Fibroblast of peridontal ligament (primary cell): ENCODE measurements around the gene SENP8.
"Not testable (repeated sequence)": the region's sequence is repeated elsewhere in the genome, so short reads cannot be mapped to it uniquely, and the experiment has no call there.

ENCODE experiments used
- DNase-seq: peaks from one replicate; pipeline ENCODE4 v3.0.0-alpha.2; 2010; ENCODE audit errors: extremely low read depth

The SENP8 gene

DNA sequence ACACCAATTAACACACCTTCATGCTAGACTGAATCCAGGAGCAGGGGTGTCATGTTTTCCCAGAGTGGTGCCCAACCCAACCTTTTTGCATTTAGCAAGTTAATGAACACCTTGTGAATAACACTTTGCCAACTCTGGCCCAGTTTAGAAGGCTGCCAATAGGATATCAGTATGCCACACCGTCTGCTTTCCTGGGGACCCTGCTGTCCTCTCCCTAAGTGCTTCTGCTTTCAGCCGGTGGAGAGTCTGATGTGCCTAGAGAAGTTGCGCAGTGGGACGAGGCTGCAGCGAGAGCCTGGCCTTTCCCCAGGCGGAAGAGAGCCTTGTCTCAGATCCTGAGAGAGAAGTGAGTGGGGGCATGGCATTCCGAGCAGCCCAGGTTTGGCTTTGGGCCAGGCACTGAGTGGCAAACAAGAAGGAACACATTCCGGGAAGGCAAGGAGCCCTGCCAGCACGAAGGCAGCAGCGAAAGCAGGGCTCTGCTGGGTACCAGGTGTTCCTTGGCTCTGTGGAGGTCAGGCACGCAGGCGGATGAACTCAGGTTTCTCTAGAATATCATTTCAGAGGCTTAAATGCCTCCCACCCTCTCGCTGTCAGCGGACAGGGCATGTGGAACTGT is 36.9 kb downstream of the SENP8 start:
- peak; percentile 18 for DNase-seq

DNA sequence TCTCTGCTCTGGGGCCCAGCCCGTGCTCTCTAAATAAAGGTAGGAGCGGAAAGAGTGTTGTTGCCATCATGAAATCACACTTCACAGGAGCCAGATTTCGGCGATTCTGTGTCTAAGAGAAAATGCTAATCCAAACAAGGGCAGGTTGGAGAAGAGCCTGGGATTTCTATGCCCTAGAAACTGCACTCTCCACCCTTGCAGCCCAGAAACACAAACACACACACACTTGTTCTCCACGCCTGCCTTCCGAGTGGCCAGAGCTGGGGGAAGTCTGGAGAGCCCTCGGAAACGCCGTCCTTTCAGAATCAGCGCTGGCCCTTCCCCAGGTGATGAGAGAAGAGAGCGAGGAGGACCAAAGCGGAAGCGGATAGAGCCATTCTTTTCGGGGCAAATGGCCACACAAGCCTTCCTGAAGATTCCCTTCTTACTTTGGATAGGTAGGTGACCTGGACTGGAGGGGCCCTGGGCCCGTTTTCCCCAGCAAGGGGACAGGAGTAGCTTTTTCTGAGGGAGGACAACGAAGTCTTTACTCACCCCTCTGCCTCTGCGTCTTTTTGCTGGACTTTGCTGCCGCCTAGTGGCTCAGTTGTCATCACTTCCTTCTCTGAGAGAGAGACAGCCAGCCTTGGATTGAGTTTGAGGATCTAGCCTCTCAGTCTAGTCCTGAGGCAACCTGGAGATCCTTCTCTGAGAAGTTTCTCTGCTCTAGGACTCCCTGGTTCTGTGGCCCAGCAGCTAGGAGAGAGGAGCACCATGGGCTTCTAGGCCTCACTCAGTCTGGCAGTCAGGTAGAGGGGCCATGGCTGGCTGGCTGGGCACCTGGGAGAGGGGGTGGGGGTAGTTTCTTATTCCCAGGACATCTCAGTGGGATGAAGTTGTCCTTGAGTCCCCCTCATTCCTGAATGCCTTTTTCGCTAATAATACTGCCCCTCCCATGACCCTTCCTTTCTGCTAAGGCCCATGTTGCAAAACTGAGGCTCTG is 37.7 kb downstream of the SENP8 start:
- peak; percentile 85 for DNase-seq

DNA sequence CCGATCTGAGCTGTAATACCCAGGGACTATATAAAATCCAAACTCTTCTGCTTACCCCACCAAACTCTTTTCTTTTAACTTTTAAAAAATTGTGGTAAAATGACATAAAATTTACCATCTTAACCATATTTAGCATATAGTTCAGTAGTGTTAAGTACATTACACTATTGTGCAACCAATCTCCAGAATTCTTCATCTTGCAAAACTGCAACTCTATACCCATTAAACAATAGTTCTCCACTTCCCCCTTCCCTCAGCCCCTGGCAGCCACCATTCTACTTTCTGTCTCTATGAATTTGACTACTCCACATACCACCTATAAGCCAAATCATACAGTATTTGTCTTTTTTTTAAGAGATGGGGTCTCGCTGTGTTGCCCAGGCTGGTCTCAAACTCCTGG is 38.7 kb downstream of the SENP8 start:
- no peak for DNase-seq

DNA sequence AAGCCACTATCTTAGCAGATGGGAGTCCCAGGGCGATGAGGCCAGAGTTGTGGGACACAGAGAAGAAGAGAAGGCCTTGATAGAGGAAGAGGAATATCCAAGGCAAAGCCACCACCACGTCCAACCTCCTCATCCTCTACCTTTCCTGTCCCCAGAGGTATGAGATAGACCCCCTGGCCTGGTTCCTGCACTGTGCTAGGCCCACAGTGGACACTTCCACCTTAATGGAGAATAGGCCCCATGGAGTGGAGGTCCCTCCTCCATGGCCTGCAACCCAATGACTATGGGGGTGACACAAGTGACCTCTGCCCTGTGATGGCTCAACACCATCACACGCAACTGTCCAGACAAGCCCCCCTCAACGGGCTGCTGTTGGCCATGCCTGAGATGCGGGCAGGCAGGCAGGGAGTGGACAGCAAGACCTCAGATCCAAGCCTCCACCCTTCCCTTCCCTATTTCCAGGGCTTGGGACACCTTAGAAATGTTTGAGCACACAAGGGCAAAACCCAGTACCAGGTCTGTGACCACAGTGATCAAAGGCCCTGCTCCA is 42.6 kb downstream of the SENP8 start:
- no peak for DNase-seq

DNA sequence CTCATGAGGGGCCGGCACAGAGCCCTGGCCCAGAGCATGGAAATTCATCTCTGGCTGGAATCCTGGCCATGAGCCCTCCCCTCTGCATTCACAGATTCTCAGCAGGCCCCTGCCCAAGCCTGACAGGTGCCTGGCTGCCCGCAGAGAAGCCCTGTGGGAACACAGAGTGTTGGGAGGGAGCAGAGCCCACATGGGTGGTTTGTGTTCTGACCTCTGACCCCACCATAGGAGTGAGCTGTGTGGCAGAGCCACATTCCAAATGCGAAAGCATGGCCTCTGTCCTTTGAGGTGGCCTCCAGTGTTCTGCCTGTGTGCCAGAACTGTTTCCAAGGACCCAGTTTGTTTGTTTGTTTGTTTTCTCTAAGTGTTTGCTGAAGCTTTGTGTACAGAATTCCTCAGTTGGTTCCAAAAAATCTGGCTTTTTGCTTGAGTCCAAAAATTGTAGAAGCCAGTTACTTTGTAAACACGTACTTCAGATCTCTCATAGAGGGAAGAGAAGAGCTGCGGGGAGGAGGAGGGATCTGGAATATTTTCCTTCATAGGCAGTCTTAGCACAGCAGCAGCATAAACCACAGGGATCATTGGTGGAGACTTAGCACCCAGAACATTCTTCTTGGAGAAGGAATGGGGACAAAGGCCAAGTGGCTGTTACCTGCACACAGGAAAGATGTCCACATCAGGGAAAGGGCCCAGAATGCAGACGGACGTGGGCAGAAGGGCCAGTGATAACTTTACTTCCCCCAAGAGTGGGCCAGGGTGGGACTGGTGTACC is 43.3 kb downstream of the SENP8 start:
- DNase-seq, result no peak

DNA sequence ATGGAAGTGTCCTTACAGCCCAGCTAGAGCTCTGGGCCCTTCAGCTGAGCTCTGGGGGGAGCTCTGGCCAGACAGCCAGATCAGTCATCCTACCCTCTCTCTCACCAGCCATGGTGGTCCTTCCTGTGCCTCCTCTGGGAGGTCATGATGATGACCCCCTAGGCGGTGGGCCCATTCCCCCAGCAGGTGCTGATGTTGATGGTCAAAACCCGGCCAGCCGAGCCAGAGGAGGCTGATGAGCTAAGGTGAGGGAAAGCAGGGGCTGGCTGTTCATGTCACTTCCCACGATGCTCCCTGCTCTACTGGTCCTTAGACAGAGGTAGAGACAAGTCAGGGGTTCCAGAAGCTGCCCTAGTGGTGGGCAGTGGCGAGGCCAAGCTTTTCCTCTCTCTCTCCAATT is 44.4 kb downstream of the SENP8 start:
- no peak for DNase-seq

DNA sequence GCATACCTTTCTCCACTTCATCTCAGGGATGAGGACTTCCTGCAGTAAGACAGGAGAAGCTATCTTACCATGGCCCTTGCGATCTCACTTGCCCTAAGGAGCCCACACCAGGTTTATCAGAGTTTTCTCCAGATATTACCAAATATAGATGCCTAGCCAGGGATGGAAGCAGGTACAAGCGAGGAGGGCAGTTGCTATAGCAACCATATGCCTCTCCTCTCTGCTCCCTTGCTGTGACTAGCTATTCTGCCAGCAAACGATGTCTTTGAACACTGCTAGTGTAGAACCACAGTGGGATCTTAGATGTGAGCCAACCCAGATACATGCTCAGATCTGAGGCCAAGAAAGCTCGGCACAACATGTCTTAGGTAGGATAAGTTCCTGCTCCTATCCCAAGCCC is 45.5 kb downstream of the SENP8 start:
- no peak for DNase-seq

DNA sequence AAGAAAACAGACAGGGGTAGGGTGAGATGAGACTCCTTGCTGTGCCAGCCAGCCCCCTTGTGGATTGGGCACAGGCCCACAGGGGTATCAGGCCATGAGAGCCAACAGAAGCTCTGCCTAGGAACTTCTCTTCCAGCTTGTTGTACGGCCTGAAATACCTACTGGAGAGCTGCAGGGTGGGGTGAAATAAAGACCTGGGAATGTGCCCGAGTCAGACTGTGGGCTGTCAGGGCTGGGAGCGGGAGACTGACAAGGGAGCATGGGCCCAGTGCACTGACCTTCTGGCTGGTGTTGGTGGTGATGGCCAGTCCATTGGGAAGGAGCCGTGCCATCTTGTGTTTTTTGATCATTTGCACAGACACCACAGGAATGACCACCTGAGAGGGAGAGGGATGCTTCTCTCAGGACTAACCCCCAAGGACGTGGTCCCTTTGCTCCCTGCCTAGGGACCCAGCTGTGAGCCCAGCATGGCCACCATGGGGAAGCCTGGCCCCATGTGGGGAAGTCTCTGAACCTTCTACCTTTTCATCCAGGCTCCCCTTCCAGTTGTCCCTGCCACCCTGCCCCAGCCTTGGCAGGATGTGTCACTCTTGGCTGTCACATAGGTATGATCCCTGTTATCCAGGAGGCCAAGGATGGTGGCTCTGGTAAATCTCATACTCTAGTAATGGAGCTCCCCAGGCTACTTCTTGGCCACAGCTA is 48.7 kb downstream of the SENP8 start:
- no peak for DNase-seq

DNA sequence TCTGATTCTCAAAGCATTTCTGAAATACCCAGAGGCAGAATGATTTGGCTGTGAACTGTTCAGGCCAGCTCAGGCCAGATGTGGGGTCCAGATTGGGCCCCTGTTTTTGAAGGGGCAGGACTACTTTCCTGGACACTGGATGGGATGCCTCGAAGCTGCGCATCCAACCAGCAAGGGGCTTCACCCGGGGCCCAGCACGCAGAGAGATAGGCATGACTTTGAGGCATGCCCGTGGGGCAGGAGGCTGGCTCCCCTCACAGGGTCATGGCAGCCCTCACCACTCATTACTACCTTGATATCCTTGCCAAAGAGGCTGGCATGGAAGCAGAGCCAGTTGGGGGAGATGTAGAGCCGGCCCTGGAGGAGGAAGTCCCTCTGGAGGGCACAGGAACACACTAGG is 49.2 kb downstream of the SENP8 start:
- DNase-seq, result no peak

DNA sequence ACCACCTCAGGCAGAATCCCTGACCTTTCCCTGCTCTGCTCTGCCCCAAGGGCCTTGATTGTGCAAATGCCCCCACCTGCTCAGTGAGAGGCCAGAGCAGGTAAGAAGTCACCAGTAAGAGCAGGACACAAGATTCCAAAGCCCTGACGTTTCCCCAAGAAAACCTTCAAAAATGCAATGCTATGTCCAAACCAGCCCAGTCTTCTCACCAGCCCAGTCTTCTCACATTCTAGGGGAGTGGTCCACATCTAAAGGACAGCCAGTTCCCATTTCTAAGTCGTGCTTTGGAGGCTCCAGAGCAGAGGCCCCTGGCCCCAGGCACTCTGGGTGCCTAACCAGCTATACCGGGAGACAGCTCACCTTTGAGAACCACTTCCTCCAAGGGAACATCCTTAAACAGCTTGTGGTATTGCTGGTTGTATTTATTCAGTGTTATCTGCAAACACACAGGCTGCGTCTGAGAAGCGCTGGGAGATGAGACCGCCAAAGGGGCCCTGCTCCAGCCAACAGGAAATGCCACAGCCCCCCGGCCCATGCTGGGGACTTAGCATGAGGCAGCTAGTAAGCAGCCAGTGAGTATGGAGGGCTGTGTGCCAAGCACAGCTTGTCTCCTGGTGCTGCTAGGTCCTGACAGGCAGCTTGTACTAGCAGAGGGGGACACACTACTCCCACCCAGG is 50.1 kb downstream of the SENP8 start:
- no peak for DNase-seq

DNA sequence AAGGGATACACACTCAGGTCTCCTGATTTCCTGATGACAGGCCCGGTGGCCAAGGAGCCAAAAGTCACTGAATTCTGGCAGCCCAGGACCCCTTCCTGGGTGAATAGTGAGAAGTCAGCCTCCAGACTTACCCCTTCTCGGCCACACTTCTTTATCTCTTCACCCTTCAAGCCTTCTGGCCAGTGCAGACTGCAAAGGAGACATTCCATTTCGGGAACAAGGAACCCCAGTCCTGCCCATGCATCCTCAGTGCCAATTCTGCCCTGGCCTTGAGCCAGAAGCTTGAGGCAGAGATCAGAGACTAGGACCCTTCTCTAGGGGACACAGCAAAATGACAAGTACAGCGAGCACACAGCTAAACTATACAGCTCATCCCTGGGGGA is 50.6 kb downstream of the SENP8 start:
- DNase-seq, result no peak

DNA sequence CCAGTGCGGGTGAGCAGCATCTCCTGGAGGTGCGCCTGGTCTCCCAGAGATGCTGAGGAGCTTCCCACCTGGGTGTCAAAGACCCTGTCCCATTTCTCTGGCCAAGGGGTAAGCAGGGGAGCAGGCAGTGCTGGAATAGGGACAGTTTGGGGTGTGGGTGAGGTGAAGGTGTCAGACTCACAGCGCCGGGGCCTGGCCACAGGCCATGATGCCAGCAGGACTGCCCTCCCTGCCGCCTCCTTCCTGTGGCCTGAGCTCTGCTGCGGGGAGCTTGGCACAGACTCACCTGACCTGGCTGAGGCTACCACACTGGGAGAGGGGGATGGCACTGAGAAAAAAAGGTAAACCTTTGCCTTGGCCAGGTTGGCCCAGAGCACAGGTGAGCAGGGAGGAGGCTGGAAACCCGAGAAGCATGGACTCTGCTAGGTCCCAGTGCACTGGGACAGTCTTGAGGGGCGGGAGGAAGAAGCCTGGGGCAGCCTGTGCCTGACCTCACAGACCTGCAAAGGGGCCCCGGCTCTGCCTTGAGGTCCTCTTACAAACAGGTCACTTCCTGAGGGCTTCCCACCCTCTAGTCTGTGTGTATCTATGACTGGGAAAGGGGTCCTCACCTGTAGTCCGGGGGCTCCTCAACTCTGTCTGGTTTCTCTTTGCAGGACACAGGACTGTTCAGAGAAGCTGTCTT is 51.2 kb downstream of the SENP8 start:
- no peak for DNase-seq

DNA sequence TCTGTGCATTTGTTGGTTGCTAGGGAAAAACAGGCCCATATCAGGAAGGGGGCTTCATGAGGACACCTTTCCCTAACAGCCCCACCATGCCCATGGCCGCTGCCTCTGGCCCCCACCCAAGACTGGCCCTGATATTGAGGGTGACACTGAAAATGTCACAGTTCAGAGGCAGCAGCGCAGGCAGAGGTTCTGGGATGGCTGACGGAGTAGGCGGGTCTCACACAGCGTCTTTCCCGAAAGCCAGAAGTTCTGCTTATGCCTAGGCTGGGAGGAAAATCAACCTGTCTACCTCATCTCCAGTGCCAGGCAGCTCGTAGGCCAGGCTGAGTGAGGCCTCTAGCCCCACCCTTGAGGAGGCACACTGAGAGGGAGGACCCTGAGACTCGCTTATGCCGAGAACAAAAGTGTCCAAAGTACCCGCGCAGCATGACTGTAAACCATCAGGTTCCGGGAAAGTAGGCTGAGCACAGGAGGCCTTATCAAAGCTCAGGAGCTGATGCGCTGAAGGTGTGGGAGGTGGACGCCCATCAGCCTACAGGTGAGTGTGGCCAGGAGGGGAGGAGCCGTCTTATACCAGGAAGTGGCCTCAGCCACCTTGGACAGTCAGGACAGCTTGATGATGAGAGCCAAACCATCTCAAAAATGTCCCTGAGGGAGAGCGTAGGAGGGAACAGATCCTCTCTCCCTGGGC is 51.9 kb downstream of the SENP8 start:
- DNase-seq, result no peak

DNA sequence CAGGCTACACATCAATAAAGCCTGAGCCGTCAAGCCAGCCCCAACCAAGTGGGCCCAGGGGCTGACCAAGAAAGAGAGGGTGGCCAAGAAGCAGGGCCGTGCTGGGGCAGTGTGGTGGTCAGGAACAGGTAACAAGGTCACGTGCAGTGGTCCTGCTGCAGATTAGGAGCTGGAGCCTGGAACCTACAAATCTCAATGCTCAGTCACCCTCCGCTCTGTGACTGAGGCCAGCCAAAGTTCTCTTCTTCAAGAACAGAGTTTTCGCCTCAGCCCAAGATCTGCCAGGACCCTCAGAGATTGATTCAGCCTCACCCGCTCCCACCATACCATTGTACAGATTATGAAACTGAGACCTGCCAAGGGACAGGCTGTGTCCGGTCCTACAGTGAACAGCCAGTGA is 52.5 kb downstream of the SENP8 start:
- DNase-seq, result no peak

DNA sequence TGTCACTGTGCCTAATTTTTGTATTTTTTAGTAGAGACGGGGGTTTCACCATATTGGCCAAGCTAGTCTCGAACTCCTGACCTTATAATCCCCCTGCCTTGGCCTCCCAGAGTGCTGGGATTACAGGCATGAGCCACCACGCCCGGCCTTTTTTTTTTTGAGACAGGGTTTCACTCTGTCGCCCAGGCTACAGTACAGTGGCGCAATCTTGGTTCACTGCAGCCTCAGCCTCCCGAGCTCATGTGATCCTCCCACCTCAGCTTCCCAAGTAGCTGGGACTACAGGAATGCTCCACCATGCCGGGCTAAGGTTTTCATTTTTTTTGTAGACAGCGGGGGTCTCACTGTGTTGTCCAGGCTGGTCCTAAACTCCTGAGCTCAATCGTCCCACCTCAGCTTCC is 53.8 kb downstream of the SENP8 start:
- DNase-seq, result not testable (repeated sequence)

DNA sequence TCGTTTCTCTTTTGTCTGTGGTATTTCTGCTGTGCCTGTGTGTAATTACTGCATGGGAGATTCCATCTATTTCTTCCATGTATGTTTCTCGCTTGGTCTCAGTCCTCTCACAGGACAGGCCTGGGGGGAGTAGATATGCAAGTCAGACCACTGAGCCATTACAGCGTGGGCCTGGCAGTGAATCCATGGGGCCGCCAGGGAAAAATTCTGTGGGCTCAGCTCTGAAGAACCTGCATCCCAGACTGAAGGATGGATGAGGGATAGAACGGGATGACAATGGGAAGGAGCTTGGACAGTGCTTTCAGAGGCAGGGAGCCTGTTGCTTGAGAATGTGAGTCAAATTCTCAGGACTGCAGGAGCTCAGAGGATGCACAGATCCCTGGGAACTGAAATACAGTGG is 54.6 kb downstream of the SENP8 start:
- DNase-seq, result no peak

DNA sequence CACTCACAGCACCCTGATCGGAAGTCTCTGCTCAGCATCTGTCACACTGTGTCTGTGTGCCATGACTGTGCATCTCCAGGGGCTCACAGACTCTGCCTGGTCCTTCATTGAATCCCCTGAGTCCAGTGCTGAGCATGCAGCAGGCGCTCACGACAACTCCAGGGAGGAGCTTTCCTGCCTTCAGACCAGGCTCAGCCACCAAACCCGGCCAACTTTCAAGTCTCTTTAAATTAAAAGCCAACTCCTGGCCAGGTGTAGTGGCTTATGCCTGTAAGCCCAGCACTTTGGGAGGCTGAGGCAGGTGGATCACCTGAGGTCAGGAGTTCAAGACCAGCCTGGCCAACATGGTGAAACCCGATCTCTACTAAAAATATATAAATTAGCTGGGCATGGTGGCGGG is 55.2 kb downstream of the SENP8 start:
- DNase-seq, result no peak

DNA sequence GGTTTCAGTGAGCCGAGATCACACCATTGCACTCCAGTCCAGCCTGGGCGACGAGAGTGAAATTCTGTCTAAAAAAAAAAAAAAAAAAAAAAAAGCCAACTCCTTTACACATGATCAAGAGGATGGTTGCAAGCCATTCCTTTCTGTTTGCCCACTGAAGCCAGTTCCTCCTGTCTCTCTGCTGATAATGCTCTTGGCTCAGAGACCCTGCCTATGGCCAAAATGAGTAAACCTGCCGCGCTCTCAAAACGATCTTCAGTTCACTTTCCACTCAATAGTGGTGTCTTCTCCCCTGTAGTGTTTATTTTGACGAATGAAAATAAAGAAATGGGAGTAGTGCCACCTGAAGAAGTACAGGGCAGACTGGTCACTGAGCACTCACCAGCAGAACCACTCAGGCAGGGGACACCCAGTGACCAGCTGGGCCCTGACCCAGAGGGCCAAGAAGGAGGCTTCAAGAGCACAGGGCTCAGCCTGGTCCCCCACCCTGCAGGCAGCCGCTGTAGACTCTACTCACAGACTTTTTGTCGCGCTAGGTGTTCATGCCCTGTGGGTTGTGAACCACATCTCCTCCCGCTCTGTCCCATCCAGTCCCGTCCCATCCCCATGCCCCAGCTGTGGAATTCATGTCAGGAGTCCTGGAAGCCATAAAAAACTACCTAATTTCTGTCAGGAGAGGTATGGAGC is 55.8 kb downstream of the SENP8 start:
- no peak for DNase-seq

DNA sequence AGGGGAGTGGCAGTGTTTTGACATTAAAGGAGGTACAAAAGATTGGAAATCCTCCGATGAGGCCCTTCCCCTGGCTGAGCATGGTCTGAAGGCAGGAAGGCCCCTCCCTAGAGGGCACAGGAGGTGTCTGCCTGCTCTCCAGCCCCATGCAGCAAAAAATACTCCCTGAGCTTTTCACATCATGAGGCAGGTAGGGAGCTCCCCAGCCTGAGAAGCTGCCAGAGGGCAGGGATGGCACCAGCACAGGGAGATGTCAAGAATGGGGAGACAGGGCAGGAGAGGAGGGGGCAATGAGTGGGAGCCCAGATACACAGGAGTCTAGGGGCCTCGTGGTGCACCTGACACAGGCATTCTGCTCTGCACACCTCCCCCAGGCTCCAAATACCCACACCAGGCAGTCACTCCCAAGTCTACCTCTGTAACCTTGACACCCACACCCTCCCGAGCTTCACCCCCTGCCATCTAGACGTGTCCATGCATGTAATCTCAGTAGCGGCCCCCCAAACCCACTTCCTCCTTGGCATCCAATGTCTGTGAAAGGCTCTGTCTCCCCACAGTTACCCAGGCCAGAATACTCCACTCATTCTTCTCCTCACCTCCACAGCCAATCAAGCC is 56.5 kb downstream of the SENP8 start:
- DNase-seq, result no peak
